Raji (cell line): ENCODE data around the gene FUT2.
A peak's percentile ranks its signal among the peaks of the same experiment; 100 is the strongest.

Experiments used
- POLR2A ChIP-seq: IDR thresholded peaks from 2 replicates; pipeline ENCODE4 v1.6.1; 2011; ENCODE audit warnings: low read depth, low read length, control low read depth; ENCODE audit not compliant: insufficient read depth

The FUT2 gene

DNA sequence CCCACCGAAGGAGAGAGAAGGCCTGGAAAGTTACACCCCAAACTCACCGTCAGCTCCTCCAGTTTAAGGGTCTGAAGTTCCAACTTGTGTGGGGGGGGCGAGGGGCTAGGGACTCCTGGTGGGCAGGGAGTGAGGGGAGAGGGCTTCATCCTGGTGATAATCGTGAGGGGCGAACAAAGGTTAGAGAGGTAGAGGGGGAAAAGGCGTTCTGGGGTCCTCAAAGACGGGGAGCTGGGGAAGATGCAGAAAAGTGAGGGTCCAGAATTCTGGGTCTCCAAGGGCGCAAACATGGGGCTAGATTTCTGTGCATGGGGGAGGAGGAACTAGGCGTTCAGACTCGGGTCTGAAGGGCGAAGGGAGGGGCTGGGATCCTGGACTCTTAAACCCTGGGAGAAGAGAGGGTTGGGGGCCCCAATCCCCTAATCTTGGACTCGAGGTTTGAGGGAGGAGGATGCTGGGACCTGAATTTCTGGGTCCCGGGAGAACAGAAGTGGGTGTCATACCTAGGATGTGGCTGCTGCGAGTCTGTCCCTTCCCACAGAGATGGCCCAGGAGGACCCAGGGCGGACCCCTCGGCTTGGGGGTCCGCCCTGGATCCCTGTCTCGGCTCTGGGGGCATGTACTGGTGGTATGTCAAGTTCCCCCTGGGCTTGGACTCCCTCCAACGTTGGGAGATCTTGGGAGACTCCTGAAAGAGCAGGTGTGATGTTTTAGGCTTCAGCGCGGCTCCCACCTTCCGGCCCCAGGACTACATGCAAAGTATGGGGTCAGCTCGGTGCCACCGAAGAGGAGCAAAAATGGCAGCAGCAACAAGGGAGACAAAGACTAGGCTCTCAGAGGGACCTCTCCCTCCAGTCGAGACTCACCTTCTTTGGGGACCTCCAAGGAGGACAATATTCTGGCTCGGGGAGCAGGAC, 19.2 kb downstream of the FUT2 start:
- no peak for TF ChIP-seq POLR2A

DNA sequence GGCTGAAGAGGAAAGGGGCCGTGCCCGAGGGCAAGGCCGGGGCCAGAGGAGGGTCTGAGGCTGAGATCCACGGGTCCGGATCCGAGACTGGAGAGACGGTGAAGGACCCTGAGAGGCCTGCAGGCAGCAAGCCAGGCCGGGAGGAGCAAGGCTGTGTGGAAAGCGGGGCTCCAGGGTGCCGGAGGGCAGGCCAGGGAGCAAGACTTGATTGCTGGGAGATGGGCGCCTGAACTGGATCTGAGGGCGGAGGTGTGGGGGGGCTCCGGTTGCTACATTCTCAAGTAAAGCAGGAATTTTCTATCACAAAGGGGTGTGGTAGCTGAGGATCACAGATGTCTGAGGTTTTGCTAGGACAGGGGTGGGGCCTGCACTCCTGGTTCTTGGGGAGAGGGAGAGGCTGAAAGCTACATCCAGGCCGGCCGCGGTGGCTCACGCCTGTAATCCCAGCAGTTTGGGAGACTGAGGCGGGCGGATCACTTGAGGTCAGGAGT, 20.0 kb downstream of the FUT2 start:
- no peak for TF ChIP-seq POLR2A

DNA sequence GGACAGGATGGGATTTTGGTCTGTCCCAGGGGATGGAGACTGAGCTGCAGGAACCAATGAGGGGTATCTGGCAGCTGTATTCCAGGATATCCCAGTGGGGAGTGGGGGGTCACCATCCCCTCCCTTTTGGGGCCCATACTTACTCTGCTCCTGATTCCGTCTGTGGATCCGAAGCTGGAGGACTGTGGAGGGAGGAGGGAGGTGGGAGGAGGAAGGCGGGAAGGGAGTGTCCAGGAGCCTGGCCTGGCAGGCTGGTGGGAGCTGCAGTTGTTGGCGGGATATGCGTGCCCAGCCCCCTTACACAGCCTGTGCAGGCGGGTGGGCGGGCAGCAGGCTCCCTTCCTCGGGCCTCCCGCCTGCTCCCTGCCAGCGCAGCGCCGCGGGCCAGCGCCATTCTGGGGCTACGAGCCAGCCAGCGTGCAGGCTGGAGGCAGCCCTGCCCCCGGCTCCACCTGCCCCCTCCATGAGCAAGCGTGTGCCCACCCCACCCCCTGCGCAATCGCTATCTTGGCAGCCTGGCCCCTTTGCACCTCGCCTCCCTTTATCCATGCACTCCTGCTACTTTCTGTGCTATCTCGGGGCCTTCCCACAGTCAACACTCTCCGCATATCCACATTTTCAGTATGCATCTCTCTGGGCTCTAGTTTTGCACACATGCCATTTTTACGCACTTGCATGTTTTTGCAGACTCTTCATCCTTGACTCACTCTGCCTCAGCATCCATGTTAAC, 21.0 kb downstream of the FUT2 start:
- no peak for TF ChIP-seq POLR2A

DNA sequence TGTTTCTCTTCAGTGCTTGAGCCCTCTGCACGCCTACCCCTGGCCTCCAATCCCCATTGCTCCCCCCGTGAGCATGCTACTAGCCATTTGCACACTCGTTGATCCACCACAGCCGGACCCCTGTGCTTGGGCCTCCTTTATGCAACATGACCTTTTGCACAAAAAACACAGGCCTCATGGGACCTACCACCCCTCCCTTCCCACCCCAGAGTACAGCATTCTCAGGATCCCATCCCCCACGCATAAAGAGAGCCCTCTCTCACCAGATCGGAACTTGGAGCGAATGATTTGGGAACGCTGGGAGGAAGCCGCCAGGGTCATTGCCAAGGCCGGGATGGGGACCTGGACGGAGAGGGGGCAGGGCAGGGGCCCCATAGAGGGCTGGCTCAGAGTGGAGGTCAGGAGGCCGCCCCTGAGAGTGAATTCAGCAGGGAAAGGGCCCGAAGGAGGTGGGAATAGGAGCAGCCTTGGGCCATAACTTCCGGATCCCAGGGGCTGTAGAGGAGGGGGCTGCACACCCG, 23.0 kb downstream of the FUT2 start:
- no peak for TF ChIP-seq POLR2A

DNA sequence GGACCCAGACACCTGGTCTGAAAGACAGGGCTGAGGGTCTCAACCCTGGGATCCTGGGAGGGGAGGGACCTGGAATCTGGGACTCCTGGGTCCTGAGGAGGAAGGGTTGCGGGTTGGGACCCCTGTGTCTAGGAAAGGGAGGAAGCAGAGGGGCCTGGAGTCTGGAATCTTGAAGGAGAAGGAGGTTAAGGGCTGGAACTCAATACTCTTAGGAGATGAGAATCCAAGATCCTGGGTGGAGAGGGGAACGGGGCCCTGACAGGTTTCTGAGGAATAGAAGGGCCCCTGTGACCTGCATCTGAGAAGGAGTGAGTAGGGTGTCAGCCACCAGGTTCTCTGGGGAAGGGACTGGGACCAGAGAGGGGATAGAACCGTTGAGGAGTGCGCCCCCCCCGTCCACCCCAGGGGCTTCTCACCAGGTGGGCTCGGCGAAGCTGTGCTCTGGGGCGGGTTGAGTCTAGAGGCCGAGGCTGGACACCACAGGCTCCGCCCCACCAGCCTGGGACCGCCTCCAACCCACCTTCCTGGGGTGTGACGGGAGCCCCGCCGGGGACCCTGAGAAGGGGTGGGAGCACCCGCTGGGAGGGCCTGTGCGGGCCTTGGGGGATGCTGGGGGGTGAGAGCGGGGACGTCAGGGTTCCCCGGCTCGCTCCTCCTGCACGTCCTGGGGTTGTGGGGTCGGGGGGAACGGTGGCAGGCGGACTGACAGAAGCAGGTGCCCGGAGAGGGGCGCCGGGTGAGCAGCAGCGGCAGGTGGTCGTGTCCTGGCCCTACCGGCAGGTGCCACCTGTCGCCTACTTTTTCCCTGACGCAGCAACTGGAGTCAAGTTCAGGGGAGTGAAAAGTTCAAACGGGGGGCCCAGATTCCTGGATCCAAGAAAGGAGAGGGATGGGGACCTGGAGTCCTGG, 23.7 kb downstream of the FUT2 start, which contains the start of gene MAMSTR:
MAMSTR (minus strand) TSS at position 463 of the 909 bp plus-strand sequence. CDS start 694 bp downstream, outside the sequence.
- TF ChIP-seq POLR2A, result no peak

DNA sequence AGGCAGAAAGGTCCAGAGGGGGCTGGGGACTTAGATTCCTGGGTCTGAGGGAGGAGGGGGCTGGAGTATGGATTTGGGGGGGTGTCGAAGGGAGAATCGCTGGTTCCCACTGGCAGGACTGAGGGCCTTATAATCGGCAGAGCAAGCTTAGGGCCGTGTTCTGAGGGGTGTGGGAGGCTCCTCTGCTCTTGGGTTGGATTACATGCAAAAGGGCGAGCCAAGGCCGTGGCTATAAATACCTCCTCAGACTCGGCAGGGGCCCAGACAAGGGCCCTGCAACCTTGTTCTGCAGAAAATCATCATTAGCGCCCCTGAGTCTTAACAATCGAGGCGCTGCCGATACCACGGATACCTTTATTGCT, 24.5 kb downstream of the FUT2 start:
- TF ChIP-seq POLR2A, result no peak

DNA sequence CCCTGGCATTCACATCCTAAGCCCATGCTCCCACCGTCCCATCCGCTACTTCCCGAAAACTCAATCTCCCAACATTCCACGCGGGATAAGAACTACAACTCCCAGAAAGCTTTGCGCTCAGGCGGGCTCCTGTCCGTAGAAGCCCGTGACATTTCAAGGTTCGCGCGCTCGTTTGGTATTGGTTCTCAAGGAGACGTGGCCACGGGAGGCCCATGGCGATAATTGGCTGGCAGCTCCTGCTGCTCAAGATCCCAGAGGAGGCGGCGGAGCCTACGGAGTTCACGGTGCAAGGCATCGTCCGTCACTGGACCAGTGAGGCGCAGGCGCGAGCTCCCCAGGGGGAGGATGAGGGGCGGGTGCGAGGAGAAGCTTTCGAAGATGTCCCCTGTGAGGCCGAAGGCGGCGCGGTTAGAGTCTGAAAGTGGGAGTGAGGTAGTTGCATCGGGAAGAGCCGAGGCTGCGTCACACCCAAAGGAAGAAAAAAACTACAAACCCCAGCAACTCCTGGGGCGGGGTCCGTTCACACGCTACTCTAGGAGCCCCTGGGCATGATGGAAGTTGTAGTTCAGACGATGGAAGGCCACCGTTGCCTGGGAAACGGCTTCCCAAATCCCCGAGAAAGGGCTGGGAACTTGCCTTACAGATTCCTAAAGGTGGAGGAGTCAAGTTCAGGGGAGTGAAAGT, 25.0 kb downstream of the FUT2 start:
- TF ChIP-seq POLR2A, result peak; percentile 78

DNA sequence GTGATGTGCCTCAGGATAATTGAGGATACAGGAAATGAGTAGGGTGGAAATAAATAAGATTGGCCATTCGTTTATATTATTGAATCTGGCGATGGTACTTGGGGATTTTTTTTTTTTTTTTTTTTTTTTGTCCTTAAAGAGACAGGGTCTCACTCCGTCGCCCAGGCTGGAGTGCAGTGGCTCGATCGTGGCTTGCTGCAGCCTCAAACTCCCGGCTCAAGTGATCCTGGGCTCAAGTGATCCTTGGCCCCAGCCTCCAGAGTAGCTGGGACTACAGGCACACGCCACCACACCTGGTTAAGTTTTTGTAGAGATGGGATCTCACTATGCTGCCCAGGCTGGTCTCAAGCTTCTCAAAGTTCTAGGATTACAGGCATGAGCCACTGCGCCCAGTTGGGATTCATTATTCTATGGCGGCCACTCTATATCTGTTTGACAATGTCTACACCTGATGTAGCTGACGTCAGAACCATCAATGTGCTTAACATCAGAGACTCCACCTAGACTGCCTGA, 26.5 kb downstream of the FUT2 start:
- TF ChIP-seq POLR2A, result no peak

DNA sequence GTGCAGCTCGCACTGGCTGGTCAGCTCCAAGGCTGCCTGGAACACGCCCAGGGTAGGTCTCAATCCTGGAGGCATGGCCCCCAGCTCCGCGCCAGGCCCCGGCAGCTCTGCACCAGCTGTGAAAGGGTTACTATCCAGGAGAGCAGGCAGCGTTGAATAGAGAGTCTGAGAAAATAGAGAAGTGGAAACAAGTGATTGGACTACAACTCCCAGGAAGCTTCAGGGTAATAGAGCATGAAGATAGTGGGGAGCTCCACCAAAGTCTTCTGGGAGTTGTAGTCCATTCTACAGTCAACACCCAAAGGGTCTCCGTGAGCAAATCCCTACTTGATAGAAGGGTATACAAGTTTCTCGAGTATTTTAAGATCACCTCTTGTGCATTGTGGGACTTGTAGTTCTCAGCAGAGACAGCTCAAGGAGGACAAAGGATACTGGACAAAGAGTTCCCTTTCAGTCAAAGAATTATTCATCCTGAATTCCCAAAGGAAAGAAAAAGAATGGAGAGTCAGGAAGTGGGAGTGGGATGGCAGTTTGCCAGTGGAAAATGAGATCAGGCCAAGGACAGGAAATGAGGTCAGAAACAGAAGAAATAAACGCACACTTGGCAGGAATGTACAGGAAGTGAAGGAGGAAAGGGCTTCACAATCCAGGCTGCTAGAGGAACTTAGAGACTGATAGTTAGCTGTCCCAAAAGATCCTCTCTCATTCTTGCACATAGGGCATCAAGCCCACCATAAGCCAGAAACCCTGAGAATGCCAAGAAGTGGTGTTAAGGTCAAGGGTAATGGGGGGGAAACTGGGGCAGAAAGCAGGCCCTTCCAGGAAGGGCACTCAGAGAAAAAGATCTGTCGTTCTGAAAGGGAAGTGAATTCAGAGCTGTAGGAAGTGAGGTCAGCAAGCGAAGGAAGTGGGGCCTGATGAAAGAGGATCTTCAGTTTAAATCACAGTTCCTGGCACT, 29.3 kb downstream of the FUT2 start:
- no peak for TF ChIP-seq POLR2A

DNA sequence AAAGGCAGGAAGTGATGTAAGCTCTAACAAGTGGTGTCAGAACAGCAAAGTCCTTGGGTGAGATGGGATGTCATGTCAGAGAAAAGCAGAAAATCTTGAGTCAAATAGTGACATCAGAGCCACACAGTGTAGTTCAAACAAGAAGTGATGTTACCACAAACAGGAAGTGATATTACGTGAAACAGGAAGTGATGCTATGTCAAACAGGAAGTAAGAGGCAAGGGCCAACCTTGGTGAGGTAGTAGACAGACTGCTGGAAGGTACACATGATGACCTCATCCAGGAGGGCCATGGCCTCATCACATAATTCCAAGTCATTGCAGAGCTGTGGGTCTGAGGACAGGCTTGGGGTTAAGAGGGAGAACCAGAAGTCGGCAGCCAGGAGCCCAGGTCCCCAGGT, 30.8 kb downstream of the FUT2 start:
- peak; percentile 53; the same call in 1 of the 2 replicates for TF ChIP-seq POLR2A

DNA sequence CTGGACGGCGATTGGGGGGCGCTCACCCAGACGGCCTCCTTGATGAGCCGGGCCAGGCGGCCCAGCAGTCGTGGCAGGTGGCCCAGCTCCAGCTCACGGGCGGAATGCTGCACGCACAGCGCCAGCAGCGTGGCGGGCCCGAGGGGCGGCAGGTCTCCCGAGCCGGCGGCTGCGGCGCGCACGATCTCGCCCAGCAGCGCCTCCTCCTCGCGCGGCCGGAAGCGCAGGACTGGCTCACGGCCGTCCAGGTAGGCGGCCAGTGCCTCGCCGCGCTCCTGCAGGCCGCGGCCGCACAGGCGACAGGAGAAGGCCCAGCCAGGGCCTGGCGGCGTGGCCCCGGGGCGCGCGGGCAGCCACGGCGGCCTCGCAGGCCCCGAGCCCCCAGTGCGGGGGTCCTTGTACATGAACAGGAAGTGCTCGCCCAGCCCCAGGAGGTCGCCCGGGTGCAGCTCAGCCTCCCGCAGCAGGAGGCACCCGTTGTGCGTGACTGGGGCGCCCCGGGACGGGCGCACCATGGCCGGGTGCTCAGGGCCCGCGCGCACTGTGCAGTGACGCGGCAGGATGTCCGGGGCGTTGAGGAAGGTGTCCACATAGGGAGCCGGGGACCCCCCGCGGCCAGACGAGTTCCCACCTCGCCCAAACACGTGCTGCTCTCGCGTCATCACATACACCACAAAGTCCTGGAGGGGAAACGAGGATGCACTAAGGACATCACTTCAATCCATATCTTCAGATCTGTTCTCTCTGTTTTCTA, 33.3 kb downstream of the FUT2 start:
- TF ChIP-seq POLR2A, result no peak

DNA sequence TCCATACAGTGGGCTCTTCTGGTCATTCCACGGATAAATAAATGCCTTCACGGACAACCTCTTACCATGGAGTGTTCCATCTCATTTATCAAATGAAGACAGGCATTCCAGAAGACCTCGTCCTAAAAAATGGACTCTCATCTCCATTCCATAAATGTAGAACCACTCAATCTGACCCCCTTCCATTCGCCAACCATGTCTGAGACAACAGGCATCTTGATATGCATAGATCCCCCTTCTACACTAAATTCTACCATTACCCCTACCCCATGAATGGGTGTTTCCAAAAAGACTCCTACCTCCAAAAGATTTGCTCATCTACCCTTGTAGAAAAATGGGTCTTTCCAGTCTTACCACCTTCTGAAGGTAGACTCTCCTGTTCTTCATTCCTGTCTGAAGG, 35.7 kb downstream of the FUT2 start:
- TF ChIP-seq POLR2A, result no peak

DNA sequence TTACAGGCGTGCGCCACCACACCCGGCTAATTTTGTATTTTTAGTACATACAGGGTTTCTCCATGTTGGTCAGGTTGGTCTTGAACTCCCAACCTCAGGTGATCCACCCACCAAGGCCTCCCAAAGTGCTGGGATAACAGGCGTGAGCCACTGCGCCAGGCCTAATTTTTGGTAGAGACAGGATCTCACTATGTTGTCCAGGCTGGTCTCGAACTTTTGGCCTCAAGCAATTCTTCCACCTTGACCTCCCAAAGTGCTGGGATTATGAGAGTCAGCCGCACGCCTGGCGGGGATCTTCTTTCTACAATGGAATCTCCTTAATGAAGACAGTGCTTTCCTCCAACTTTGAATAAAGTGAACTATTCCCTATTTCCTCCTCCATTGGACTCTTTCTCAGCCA, 38.9 kb downstream of the FUT2 start:
- TF ChIP-seq POLR2A, result no peak
